ENCODE measurements around the gene MPL.

GRCh38 chr1:43337588-43337987 is at the start of gene MPL:
- TF ChIP-seq CTCF (IDR thresholded peaks at IDR 0.05; ENCODE audit: poor library complexity) (no peak), EZH2 (IDR thresholded peaks at IDR 0.05; ENCODE audit: borderline replicate concordance) (no peak), EZH2phosphoT487 (IDR thresholded peaks at IDR 0.05; ENCODE audit: low read depth, severe bottlenecking, unreplicated experiment) (no peak)

Measured in hepatocyte (in vitro differentiated cells).